ENCODE results near the gene PIK3AP1. TPM values are rescaled to one million over a fixed set of nuclear protein-coding genes. Genes with fewer than 3 reads are reported as not detected.

PIK3AP1 gene
- total and polyA plus RNA-seq, 4 donors: 2.1 to 8.7 (median 4.1) TPM

GRCh38 chr10:96690755-96691730 is 29.3 kb downstream of the PIK3AP1 start:
- DNase-seq (ENCODE audit: low read depth in 4 of 6, low spot score in 6 of 6): no peak
- Histone ChIP-seq H3K27ac (ENCODE audit: low read depth, low read length) (no peak overlapping the region), H3K4me3 (ENCODE audit: low read depth, low read length) (no peak overlapping the region), H3K4me1 (ENCODE audit: control insufficient read depth, insufficient read depth, low read length) (no peaks in the 10 kb centered on the region), H3K9me3 (ENCODE audit: control insufficient read depth, insufficient read depth, low read length) (no peaks in the 10 kb centered on the region), H3K36me3 (ENCODE audit: control insufficient read depth, insufficient read depth, low read length) (no peaks in the 10 kb centered on the region), H3K27me3 (ENCODE audit: control insufficient read depth, insufficient read depth, low read length) (no peaks in the 10 kb centered on the region)
- 75% methylated on average over 4 of the region's 9 CpGs for WGBS (ENCODE audit: insufficient coverage)

GRCh38 chr10:96688789-96689188 is 31.5 kb downstream of the PIK3AP1 start:
- WGBS (ENCODE audit: insufficient coverage): 88% methylated on average over 1 of the region's 4 CpGs
- no peak for DNase-seq (ENCODE audit: low read depth in 4 of 6, low spot score in 6 of 6)
- H3K4me1 ChIP-seq (ENCODE audit: control insufficient read depth, insufficient read depth, low read length): no peaks in the 10 kb centered on the region
- no peak overlapping the region for H3K4me3 ChIP-seq (ENCODE audit: low read depth, low read length)
- H3K27ac ChIP-seq (ENCODE audit: low read depth, low read length): no peak overlapping the region
- H3K27me3 ChIP-seq (ENCODE audit: control insufficient read depth, insufficient read depth, low read length): no peaks in the 10 kb centered on the region
- H3K9me3 ChIP-seq (ENCODE audit: control insufficient read depth, insufficient read depth, low read length): no peaks in the 10 kb centered on the region
- no peaks in the 10 kb centered on the region for H3K36me3 ChIP-seq (ENCODE audit: control insufficient read depth, insufficient read depth, low read length)

GRCh38 chr10:96687317-96688012 is 32.8 kb downstream of the PIK3AP1 start:
- no peak for DNase-seq (ENCODE audit: low read depth in 4 of 6, low spot score in 6 of 6)
- H3K27me3 ChIP-seq (ENCODE audit: control insufficient read depth, insufficient read depth, low read length): no peaks in the 10 kb centered on the region
- H3K36me3 ChIP-seq (ENCODE audit: control insufficient read depth, insufficient read depth, low read length): no peaks in the 10 kb centered on the region
- WGBS (ENCODE audit: insufficient coverage): 91% methylated on average over 6 of the region's 8 CpGs
- no peak overlapping the region for H3K4me3 ChIP-seq (ENCODE audit: low read depth, low read length)
- H3K4me1 ChIP-seq (ENCODE audit: control insufficient read depth, insufficient read depth, low read length): no peaks in the 10 kb centered on the region
- no peak overlapping the region for H3K27ac ChIP-seq (ENCODE audit: low read depth, low read length)
- H3K9me3 ChIP-seq (ENCODE audit: control insufficient read depth, insufficient read depth, low read length): no peaks in the 10 kb centered on the region

- 79% methylated on average over 5 of the region's 7 CpGs for WGBS (ENCODE audit: insufficient coverage)
- no peaks in the 10 kb centered on the region for H3K4me1 ChIP-seq (ENCODE audit: control insufficient read depth, insufficient read depth, low read length)
- H3K36me3 ChIP-seq (ENCODE audit: control insufficient read depth, insufficient read depth, low read length): no peaks in the 10 kb centered on the region
- H3K27ac ChIP-seq (ENCODE audit: low read depth, low read length): no peak overlapping the region
- no peak overlapping the region for H3K4me3 ChIP-seq (ENCODE audit: low read depth, low read length)
- H3K27me3 ChIP-seq (ENCODE audit: control insufficient read depth, insufficient read depth, low read length): no peaks in the 10 kb centered on the region
- no peak for DNase-seq (ENCODE audit: low read depth in 4 of 6, low spot score in 6 of 6)
- no peaks in the 10 kb centered on the region for H3K9me3 ChIP-seq (ENCODE audit: control insufficient read depth, insufficient read depth, low read length)
Measured at GRCh38 chr10:96686514-96686913, 33.8 kb downstream of the PIK3AP1 start.

- Histone ChIP-seq H3K27ac (ENCODE audit: low read depth, low read length) (no peak overlapping the region), H3K36me3 (ENCODE audit: control insufficient read depth, insufficient read depth, low read length) (no peaks in the 10 kb centered on the region), H3K4me1 (ENCODE audit: control insufficient read depth, insufficient read depth, low read length) (no peaks in the 10 kb centered on the region), H3K27me3 (ENCODE audit: control insufficient read depth, insufficient read depth, low read length) (no peaks in the 10 kb centered on the region), H3K4me3 (ENCODE audit: low read depth, low read length) (no peak overlapping the region), H3K9me3 (ENCODE audit: control insufficient read depth, insufficient read depth, low read length) (no peaks in the 10 kb centered on the region)
- no peak for DNase-seq (ENCODE audit: low read depth in 4 of 6, low spot score in 6 of 6)
- WGBS (ENCODE audit: insufficient coverage): 90% methylated on average over 2 of the region's 3 CpGs
Measured at GRCh38 chr10:96685306-96685705, 35.0 kb downstream of the PIK3AP1 start.

- no peak overlapping the region for H3K27ac ChIP-seq (ENCODE audit: low read depth, low read length)
- H3K4me3 ChIP-seq (ENCODE audit: low read depth, low read length): no peak overlapping the region
- no peaks in the 10 kb centered on the region for H3K36me3 ChIP-seq (ENCODE audit: control insufficient read depth, insufficient read depth, low read length)
- no peak for DNase-seq (ENCODE audit: low read depth in 4 of 6, low spot score in 6 of 6)
- H3K9me3 ChIP-seq (ENCODE audit: control insufficient read depth, insufficient read depth, low read length): no peaks in the 10 kb centered on the region
- no peaks in the 10 kb centered on the region for H3K4me1 ChIP-seq (ENCODE audit: control insufficient read depth, insufficient read depth, low read length)
- WGBS (ENCODE audit: insufficient coverage): no CpG with 5 or more reads among the region's 4 CpGs
- H3K27me3 ChIP-seq (ENCODE audit: control insufficient read depth, insufficient read depth, low read length): no peaks in the 10 kb centered on the region
Measured at GRCh38 chr10:96684826-96685225, 35.5 kb downstream of the PIK3AP1 start.

GRCh38 chr10:96683710-96684109 is 36.6 kb downstream of the PIK3AP1 start:
- Histone ChIP-seq H3K9me3 (ENCODE audit: control insufficient read depth, insufficient read depth, low read length) (no peaks in the 10 kb centered on the region), H3K27ac (ENCODE audit: low read depth, low read length) (no peak overlapping the region), H3K4me3 (ENCODE audit: low read depth, low read length) (no peak overlapping the region), H3K4me1 (ENCODE audit: control insufficient read depth, insufficient read depth, low read length) (no peaks in the 10 kb centered on the region), H3K36me3 (ENCODE audit: control insufficient read depth, insufficient read depth, low read length) (no peaks in the 10 kb centered on the region), H3K27me3 (ENCODE audit: control insufficient read depth, insufficient read depth, low read length) (no peaks in the 10 kb centered on the region)
- DNase-seq (ENCODE audit: low read depth in 4 of 6, low spot score in 6 of 6): no peak
- no CpG with 5 or more reads among the region's 2 CpGs for WGBS (ENCODE audit: insufficient coverage)

- Histone ChIP-seq H3K27ac (ENCODE audit: low read depth, low read length) (no peak overlapping the region), H3K9me3 (ENCODE audit: control insufficient read depth, insufficient read depth, low read length) (no peaks in the 10 kb centered on the region), H3K4me3 (ENCODE audit: low read depth, low read length) (no peak overlapping the region), H3K4me1 (ENCODE audit: control insufficient read depth, insufficient read depth, low read length) (no peaks in the 10 kb centered on the region), H3K36me3 (ENCODE audit: control insufficient read depth, insufficient read depth, low read length) (no peaks in the 10 kb centered on the region), H3K27me3 (ENCODE audit: control insufficient read depth, insufficient read depth, low read length) (no peaks in the 10 kb centered on the region)
- no CpG with 5 or more reads among the region's 2 CpGs for WGBS (ENCODE audit: insufficient coverage)
- DNase-seq (ENCODE audit: low read depth in 4 of 6, low spot score in 6 of 6): no peak
Measured at GRCh38 chr10:96683065-96683464, 37.2 kb downstream of the PIK3AP1 start.

GRCh38 chr10:96681524-96681923 is 38.8 kb downstream of the PIK3AP1 start:
- Histone ChIP-seq H3K27me3 (ENCODE audit: control insufficient read depth, insufficient read depth, low read length) (no peaks in the 10 kb centered on the region), H3K4me1 (ENCODE audit: control insufficient read depth, insufficient read depth, low read length) (no peaks in the 10 kb centered on the region), H3K27ac (ENCODE audit: low read depth, low read length) (no peak overlapping the region), H3K36me3 (ENCODE audit: control insufficient read depth, insufficient read depth, low read length) (no peaks in the 10 kb centered on the region), H3K9me3 (ENCODE audit: control insufficient read depth, insufficient read depth, low read length) (no peaks in the 10 kb centered on the region), H3K4me3 (ENCODE audit: low read depth, low read length) (no peak overlapping the region)
- 86% methylated on average over 2 of the region's 3 CpGs for WGBS (ENCODE audit: insufficient coverage)
- no peak for DNase-seq (ENCODE audit: low read depth in 4 of 6, low spot score in 6 of 6)
